ENCODE measurements around the gene MAP4K4. TPM values are rescaled to one million over a fixed set of nuclear protein-coding genes. Genes with fewer than 3 reads are reported as not detected.

Gene MAP4K4
- total RNA-seq, 1 experiment from 2014 or later: 132 TPM

DNA sequence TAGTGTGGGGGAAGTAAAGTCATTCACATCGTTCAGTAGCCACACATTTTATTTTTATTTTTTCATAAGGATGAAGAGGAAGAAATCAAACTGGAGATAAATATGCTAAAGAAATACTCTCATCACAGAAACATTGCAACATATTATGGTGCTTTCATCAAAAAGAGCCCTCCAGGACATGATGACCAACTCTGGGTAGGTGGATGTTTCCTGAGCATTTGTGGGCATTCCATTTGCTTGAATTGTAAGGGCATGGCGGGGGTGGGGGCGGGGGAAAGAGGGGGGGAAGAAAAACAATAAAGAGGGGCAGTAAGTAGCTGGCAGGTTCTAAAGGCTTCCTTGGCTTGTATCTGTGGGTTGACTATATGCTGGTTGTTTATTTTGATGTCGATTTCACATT lies 126.4 kb downstream of the MAP4K4 start:
- Histone ChIP-seq H4K8ac (replicated peaks; ENCODE audit: insufficient read length, low read depth, low read length) (no peak overlapping the region), H4K20me1 (ENCODE audit: control insufficient read depth, insufficient read depth, insufficient read length) (no peaks in the 10 kb centered on the region), H3K9me3 (ENCODE audit: control insufficient read depth, low read depth, low read length) (no peaks in the 10 kb centered on the region), H2BK20ac (ENCODE audit: low read depth, low read length, poor library complexity, severe bottlenecking) (no peak overlapping the region), H3K79me1 (ENCODE audit: insufficient read depth, low read depth, low read length, poor library complexity, severe bottlenecking) (peaks cover 4% of the 10 kb centered on the region), H2BK15ac (ENCODE audit: low read depth, low read length) (no peak overlapping the region), H2BK5ac (ENCODE audit: insufficient read length, low read length) (no peak overlapping the region), H3K4ac (ENCODE audit: low read depth, low read length) (no peak overlapping the region), H3K14ac (ENCODE audit: insufficient read depth, low read length) (no peak overlapping the region), H3K27ac (ENCODE audit: insufficient read length, low read depth, low read length) (no peak overlapping the region), H3K4me2 (ENCODE audit: insufficient read depth, insufficient read length, low read length) (no peak overlapping the region), H3K9ac (ENCODE audit: extremely low read depth, insufficient read length, low read length) (no peak overlapping the region), H3K23me2 (ENCODE audit: insufficient read length, low read depth, low read length, poor library complexity, severe bottlenecking) (no peaks in the 10 kb centered on the region), H2AK5ac (ENCODE audit: insufficient read length, low read length) (no peak overlapping the region), H2BK120ac (ENCODE audit: low read depth, low read length, poor library complexity, severe bottlenecking) (no peak overlapping the region), H4K91ac (ENCODE audit: insufficient read length, low read depth, low read length) (no peak overlapping the region), H2AFZ (ENCODE audit: low read length) (no peak overlapping the region), H3K79me2 (ENCODE audit: insufficient read depth, low read length) (peaks cover 7% of the 10 kb centered on the region; the same call in 1 of the 2 replicates), H3K27me3 (ENCODE audit: insufficient read depth, low read length) (no peaks in the 10 kb centered on the region), H4K5ac (ENCODE audit: insufficient read length, low read depth, low read length) (no peak overlapping the region), H3K23ac (ENCODE audit: insufficient read length, low read depth, low read length) (no peak overlapping the region), H2BK12ac (ENCODE audit: insufficient read length, low read depth, low read length) (no peak overlapping the region), H3K56ac (ENCODE audit: insufficient read length, low read depth, low read length) (no peak overlapping the region), H3T11ph (ENCODE audit: low read length) (no peak overlapping the region), H3K4me1 (ENCODE audit: insufficient read depth, low read length) (peaks cover 2% of the 10 kb centered on the region; the same call in 1 of the 2 replicates), H3K18ac (ENCODE audit: insufficient read length, low read depth, low read length) (no peak overlapping the region)
- H3K36me3 Mint-ChIP-seq (ENCODE audit: insufficient read depth in 1 of 3, low read depth in 3 of 3): peaks cover 0 to 21% (median 20%) of the 10 kb centered on the region in 3 experiments; a peak in 4 of 7 replicates
- TF ChIP-seq, protein P1, sequence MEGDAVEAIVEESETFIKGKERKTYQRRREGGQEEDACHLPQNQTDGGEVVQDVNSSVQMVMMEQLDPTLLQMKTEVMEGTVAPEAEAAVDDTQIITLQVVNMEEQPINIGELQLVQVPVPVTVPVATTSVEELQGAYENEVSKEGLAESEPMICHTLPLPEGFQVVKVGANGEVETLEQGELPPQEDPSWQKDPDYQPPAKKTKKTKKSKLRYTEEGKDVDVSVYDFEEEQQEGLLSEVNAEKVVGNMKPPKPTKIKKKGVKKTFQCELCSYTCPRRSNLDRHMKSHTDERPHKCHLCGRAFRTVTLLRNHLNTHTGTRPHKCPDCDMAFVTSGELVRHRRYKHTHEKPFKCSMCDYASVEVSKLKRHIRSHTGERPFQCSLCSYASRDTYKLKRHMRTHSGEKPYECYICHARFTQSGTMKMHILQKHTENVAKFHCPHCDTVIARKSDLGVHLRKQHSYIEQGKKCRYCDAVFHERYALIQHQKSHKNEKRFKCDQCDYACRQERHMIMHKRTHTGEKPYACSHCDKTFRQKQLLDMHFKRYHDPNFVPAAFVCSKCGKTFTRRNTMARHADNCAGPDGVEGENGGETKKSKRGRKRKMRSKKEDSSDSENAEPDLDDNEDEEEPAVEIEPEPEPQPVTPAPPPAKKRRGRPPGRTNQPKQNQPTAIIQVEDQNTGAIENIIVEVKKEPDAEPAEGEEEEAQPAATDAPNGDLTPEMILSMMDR (conservative IDR thresholded peaks at IDR 0.05): no peak
- WGBS (ENCODE audit: extremely low coverage, insufficient read length, low lambda C conversion rate): no CpG with 5 or more reads among the region's 4 CpGs
- H3K9me3 Mint-ChIP-seq: no peaks in the 10 kb centered on the region
- H3K4me1 Mint-ChIP-seq: peaks cover 20 to 32% of the 10 kb centered on the region in 2 experiments
- H3K27me3 Mint-ChIP-seq (ENCODE audit: low read depth): no peaks in the 10 kb centered on the region
- no peak for DNase-seq
- no peak overlapping the region for H3K27ac Mint-ChIP-seq
- H3K4me3 Mint-ChIP-seq: no peak overlapping the region

Data from H9 (cell line).